CD8-positive, alpha-beta memory T cell (primary cell): ENCODE data around the gene PLD6. TPM values are rescaled to one million over a fixed set of nuclear protein-coding genes. Genes with fewer than 3 reads are reported as not detected.

Experiments
- CTCF ChIA-PET: fragments of 350-600 bp; sonication (Branson Sonifier 250); formaldehyde crosslinking; loops from one replicate; lab custom pipeline; 2021; ENCODE audit warnings: antibody characterized with exemption; lab: Charles Lee
- POLR2A ChIA-PET: fragments of 350-600 bp; sonication (Branson Sonifier 250); formaldehyde crosslinking; loops from one replicate; lab custom pipeline; 2021; ENCODE audit warnings: antibody characterized with exemption; lab: Charles Lee
- DNase-seq, 5 donors: peaks; one replicate each; pipeline versions ENCODE4 v3.0.0 to v3.0.0-alpha.2; 2020 to 2022; ENCODE audit warnings: mixed read lengths in 1 of 5
- H3K27ac ChIP-seq: one replicate; pipeline ENCODE4 v1.7.0; 2013; ENCODE audit warnings: low read depth, mild to moderate bottlenecking, low read length, moderate library complexity
- H3K27me3 ChIP-seq: 2 replicates; pipeline ENCODE4 v1.7.0; 2013; ENCODE audit warnings: low read length, mild to moderate bottlenecking; ENCODE audit not compliant: insufficient read depth, poor library complexity, severe bottlenecking
- H3K36me3 ChIP-seq: 2 replicates; pipeline ENCODE4 v1.7.0; 2013; ENCODE audit warnings: mild to moderate bottlenecking, low read length, moderate library complexity; ENCODE audit not compliant: insufficient read depth
- H3K4me1 ChIP-seq: 2 replicates; pipeline ENCODE4 v1.7.0; 2013; ENCODE audit warnings: mild to moderate bottlenecking, low read length, moderate library complexity; ENCODE audit not compliant: insufficient read depth
- H3K4me3 ChIP-seq: 2 replicates; pipeline ENCODE4 v1.7.0; 2013; ENCODE audit warnings: mild to moderate bottlenecking, low read length
- H3K9me3 ChIP-seq: 2 replicates; pipeline ENCODE4 v1.7.0; 2013; ENCODE audit warnings: mild to moderate bottlenecking, low read length
- H3K27ac Mint-ChIP-seq, 8 donors: one replicate each; pipeline ENCODE4 v1.8.0; 2020 to 2021; ENCODE audit warnings: mixed read lengths in 8 of 8, mild to moderate bottlenecking in 6 of 8, inconsistent platforms in 3 of 8, moderate library complexity in 3 of 8
- H3K27me3 Mint-ChIP-seq, 2 donors: one replicate each; pipeline ENCODE4 v1.8.0; 2020 to 2021; ENCODE audit warnings: mixed read lengths in 2 of 2, mild to moderate bottlenecking in 1 of 2, moderate library complexity in 1 of 2
- H3K36me3 Mint-ChIP-seq, 3 donors: one replicate each; pipeline ENCODE4 v1.8.0; 2020 to 2021; ENCODE audit warnings: mixed read lengths in 3 of 3, inconsistent platforms in 1 of 3, mild to moderate bottlenecking in 1 of 3
- H3K4me1 Mint-ChIP-seq, 3 donors: one replicate each; pipeline ENCODE4 v1.8.0; 2020 to 2021; ENCODE audit warnings: mixed read lengths in 3 of 3, inconsistent platforms in 1 of 3, mild to moderate bottlenecking in 1 of 3
- H3K4me3 Mint-ChIP-seq, 7 donors: one replicate each; pipeline ENCODE4 v1.8.0; 2020 to 2021; ENCODE audit warnings: mixed read lengths in 7 of 7, mild to moderate bottlenecking in 6 of 7, moderate library complexity in 4 of 7, inconsistent platforms in 2 of 7
- H3K9me3 Mint-ChIP-seq, 5 donors: one replicate each; pipeline ENCODE4 v1.8.0; 2020 to 2022; ENCODE audit warnings: mixed read lengths in 5 of 5, mild to moderate bottlenecking in 3 of 5, moderate library complexity in 2 of 5, inconsistent platforms in 1 of 5
- polyA plus RNA-seq: library from polyadenylated mRNA; unstranded; fragments of 300-500 nt; fragmentation: Illumina TruSeq; gene quantifications from one replicate; pipeline ENCODE4 v1.2.3, GENCODE V29; 2021
- total RNA-seq, 2 experiments: library from RNA; stranded (reverse); gene quantifications; one replicate each; pipeline ENCODE4 v1.2.3, GENCODE V29; 2021

Gene PLD6
- total and polyA plus RNA-seq, 3 experiments from 2014 or later = 6.9 to 28.4 (median 26.5) TPM

GRCh38 chr17:17224137-17224536 lies 18.0 kb upstream of the PLD6 start:
- no peak for DNase-seq
- CTCF ChIA-PET = interaction anchor here (1.0 kb wide), 1 partner anchor 26 kb away, joined by 3 read pairs; no protein-coding TSS in a partner anchor
- no peak overlapping the region for H3K4me3 Mint-ChIP-seq
- Histone ChIP-seq H3K27me3 (no peaks in the 10 kb centered on the region), H3K9me3 (no peaks in the 10 kb centered on the region), H3K27ac (no peak overlapping the region), H3K36me3 (peaks cover 35% of the 10 kb centered on the region), H3K4me1 (no peaks in the 10 kb centered on the region), H3K4me3 (no peak overlapping the region)
- no peaks in the 10 kb centered on the region for H3K9me3 Mint-ChIP-seq
- H3K27me3 Mint-ChIP-seq = no peaks in the 10 kb centered on the region
- no peaks in the 10 kb centered on the region for H3K4me1 Mint-ChIP-seq
- peak overlapping the region in 1 of 8 donors; percentile 41 for H3K27ac Mint-ChIP-seq
- POLR2A ChIA-PET = no interaction called here
- H3K36me3 Mint-ChIP-seq = peaks cover 0 to 95% (median 13%) of the 10 kb centered on the region in 3 donors

GRCh38 chr17:17223736-17224135 lies 17.6 kb upstream of the PLD6 start:
- no peak for DNase-seq
- Histone ChIP-seq H3K36me3 (peaks cover 33% of the 10 kb centered on the region), H3K9me3 (no peaks in the 10 kb centered on the region), H3K4me1 (no peaks in the 10 kb centered on the region), H3K4me3 (no peak overlapping the region), H3K27me3 (no peaks in the 10 kb centered on the region), H3K27ac (no peak overlapping the region)
- Mint-ChIP-seq H3K4me1 (no peaks in the 10 kb centered on the region), H3K27me3 (no peaks in the 10 kb centered on the region), H3K9me3 (no peaks in the 10 kb centered on the region), H3K27ac (no peak overlapping the region), H3K4me3 (no peak overlapping the region), H3K36me3 (peaks cover 0 to 95% (median 12%) of the 10 kb centered on the region in 3 donors)
- ChIA-PET POLR2A (no interaction called here), CTCF (interaction anchor here (1.0 kb wide), 1 partner anchor 25 kb away, joined by 3 read pairs; no protein-coding TSS in a partner anchor)

GRCh38 chr17:17221329-17221728 lies 15.2 kb upstream of the PLD6 start:
- Mint-ChIP-seq H3K27ac (peak overlapping the region in 1 of 8 donors; percentile 83), H3K4me1 (no peaks in the 10 kb centered on the region), H3K4me3 (peak overlapping the region in 1 of 7 donors; percentile 46), H3K27me3 (no peaks in the 10 kb centered on the region), H3K9me3 (no peaks in the 10 kb centered on the region), H3K36me3 (peaks cover 4 to 94% (median 23%) of the 10 kb centered on the region in 3 donors)
- H3K4me1 ChIP-seq = no peaks in the 10 kb centered on the region
- H3K27ac ChIP-seq = no peak overlapping the region
- ChIA-PET CTCF (no interaction called here), POLR2A (interaction anchor here (1.1 kb wide), 1 partner anchor 95 kb away, joined by 3 read pairs; no protein-coding TSS in a partner anchor)
- H3K27me3 ChIP-seq = no peaks in the 10 kb centered on the region
- peaks cover 31% of the 10 kb centered on the region for H3K36me3 ChIP-seq
- H3K4me3 ChIP-seq = no peak overlapping the region
- DNase-seq = no peak
- no peaks in the 10 kb centered on the region for H3K9me3 ChIP-seq

GRCh38 chr17:17220529-17220928 lies 14.4 kb upstream of the PLD6 start:
- no peak overlapping the region for H3K27ac ChIP-seq
- Mint-ChIP-seq H3K27ac (peak overlapping the region in 1 of 8 donors; percentile 72), H3K36me3 (peaks cover 4 to 94% (median 23%) of the 10 kb centered on the region in 3 donors), H3K4me1 (no peaks in the 10 kb centered on the region), H3K9me3 (no peaks in the 10 kb centered on the region), H3K4me3 (no peak overlapping the region), H3K27me3 (no peaks in the 10 kb centered on the region)
- DNase-seq = no peak
- H3K27me3 ChIP-seq = no peaks in the 10 kb centered on the region
- H3K4me1 ChIP-seq = no peaks in the 10 kb centered on the region
- POLR2A ChIA-PET = no interaction called here
- CTCF ChIA-PET = no interaction called here
- no peaks in the 10 kb centered on the region for H3K9me3 ChIP-seq
- H3K36me3 ChIP-seq = peaks cover 25% of the 10 kb centered on the region
- H3K4me3 ChIP-seq = no peak overlapping the region

- H3K36me3 Mint-ChIP-seq = peaks cover 4 to 92% (median 18%) of the 10 kb centered on the region in 3 donors
- Histone ChIP-seq H3K27me3 (no peaks in the 10 kb centered on the region), H3K36me3 (peaks cover 24% of the 10 kb centered on the region), H3K9me3 (no peaks in the 10 kb centered on the region), H3K4me3 (no peak overlapping the region), H3K4me1 (no peaks in the 10 kb centered on the region), H3K27ac (no peak overlapping the region)
- H3K27me3 Mint-ChIP-seq = no peaks in the 10 kb centered on the region
- no peaks in the 10 kb centered on the region for H3K9me3 Mint-ChIP-seq
- H3K27ac Mint-ChIP-seq = peak overlapping the region in 3 of 8 donors; percentile 17 to 73 (median 70)
- no peak overlapping the region for H3K4me3 Mint-ChIP-seq
- H3K4me1 Mint-ChIP-seq = no peaks in the 10 kb centered on the region
- ChIA-PET POLR2A (no interaction called here), CTCF (interaction anchor here (1.3 kb wide), 1 partner anchor 9 kb away, joined by 3 read pairs; no protein-coding TSS in a partner anchor)
- no peak for DNase-seq
Measured at GRCh38 chr17:17217995-17218394, 11.9 kb upstream of the PLD6 start.

- DNase-seq = no peak
- H3K4me3 ChIP-seq = no peak overlapping the region
- Mint-ChIP-seq H3K9me3 (no peaks in the 10 kb centered on the region), H3K27ac (no peak overlapping the region), H3K27me3 (no peaks in the 10 kb centered on the region), H3K36me3 (peaks cover 4 to 87% (median 18%) of the 10 kb centered on the region in 3 donors), H3K4me1 (no peaks in the 10 kb centered on the region), H3K4me3 (no peak overlapping the region)
- ChIA-PET CTCF (interaction anchor here (1.3 kb wide), 1 partner anchor 8 kb away, joined by 3 read pairs; no protein-coding TSS in a partner anchor), POLR2A (no interaction called here)
- H3K4me1 ChIP-seq = no peaks in the 10 kb centered on the region
- H3K9me3 ChIP-seq = no peaks in the 10 kb centered on the region
- no peaks in the 10 kb centered on the region for H3K27me3 ChIP-seq
- no peak overlapping the region for H3K27ac ChIP-seq
- H3K36me3 ChIP-seq = peaks cover 27% of the 10 kb centered on the region
Measured at GRCh38 chr17:17216776-17217175, 10.6 kb upstream of the PLD6 start.

GRCh38 chr17:17216236-17216635 lies 10.1 kb upstream of the PLD6 start:
- no peak overlapping the region for H3K27ac Mint-ChIP-seq
- H3K4me3 Mint-ChIP-seq = no peak overlapping the region
- Histone ChIP-seq H3K4me3 (no peak overlapping the region), H3K27me3 (no peaks in the 10 kb centered on the region), H3K9me3 (no peaks in the 10 kb centered on the region), H3K4me1 (no peaks in the 10 kb centered on the region), H3K36me3 (peaks cover 24% of the 10 kb centered on the region), H3K27ac (no peak overlapping the region)
- H3K36me3 Mint-ChIP-seq = peaks cover 4 to 83% (median 18%) of the 10 kb centered on the region in 3 donors
- ChIA-PET CTCF (no interaction called here), POLR2A (no interaction called here)
- no peaks in the 10 kb centered on the region for H3K9me3 Mint-ChIP-seq
- H3K4me1 Mint-ChIP-seq = no peaks in the 10 kb centered on the region
- H3K27me3 Mint-ChIP-seq = no peaks in the 10 kb centered on the region
- DNase-seq = no peak

- no peaks in the 10 kb centered on the region for H3K27me3 ChIP-seq
- DNase-seq = no peak
- Mint-ChIP-seq H3K27me3 (no peaks in the 10 kb centered on the region), H3K27ac (peak overlapping the region in 1 of 8 donors; percentile 40), H3K4me3 (no peak overlapping the region), H3K9me3 (no peaks in the 10 kb centered on the region), H3K36me3 (peaks cover 4 to 77% (median 12%) of the 10 kb centered on the region in 3 donors), H3K4me1 (no peaks in the 10 kb centered on the region)
- H3K9me3 ChIP-seq = no peaks in the 10 kb centered on the region
- ChIA-PET POLR2A (no interaction called here), CTCF (no interaction called here)
- H3K36me3 ChIP-seq = peaks cover 18% of the 10 kb centered on the region
- no peak overlapping the region for H3K4me3 ChIP-seq
- no peak overlapping the region for H3K27ac ChIP-seq
- no peaks in the 10 kb centered on the region for H3K4me1 ChIP-seq
Measured at GRCh38 chr17:17215575-17215974, 9.4 kb upstream of the PLD6 start.
